ENCODE data around the gene DIPK1C. TPM values are rescaled to one million over a fixed set of nuclear protein-coding genes. Genes with fewer than 3 reads are reported as not detected.

The DIPK1C gene
- total and polyA plus RNA-seq, 2 experiments from 2014 or later, result 0.07 TPM; not detected in 1

DNA sequence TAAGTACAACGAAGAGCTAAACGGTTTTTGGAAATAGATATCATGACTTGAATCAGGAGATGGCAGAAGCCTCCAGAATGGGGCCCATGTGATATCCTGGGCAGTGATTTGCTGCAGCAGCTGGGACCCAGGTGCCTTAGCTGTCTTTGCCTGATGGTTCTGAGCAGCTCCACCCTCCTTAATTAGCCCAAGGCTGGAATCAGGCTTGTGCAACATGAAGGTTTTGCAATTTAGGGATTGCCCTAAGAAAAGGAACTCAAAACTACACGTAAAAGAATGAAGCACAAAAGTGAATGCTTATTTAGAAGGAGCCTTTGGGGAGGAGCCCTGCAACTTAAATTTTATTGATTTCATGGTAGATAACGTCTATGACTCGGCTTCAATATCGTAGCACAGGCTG is 21.8 kb upstream of the DIPK1C start (continued):
- TF ChIP-seq, protein P1, sequence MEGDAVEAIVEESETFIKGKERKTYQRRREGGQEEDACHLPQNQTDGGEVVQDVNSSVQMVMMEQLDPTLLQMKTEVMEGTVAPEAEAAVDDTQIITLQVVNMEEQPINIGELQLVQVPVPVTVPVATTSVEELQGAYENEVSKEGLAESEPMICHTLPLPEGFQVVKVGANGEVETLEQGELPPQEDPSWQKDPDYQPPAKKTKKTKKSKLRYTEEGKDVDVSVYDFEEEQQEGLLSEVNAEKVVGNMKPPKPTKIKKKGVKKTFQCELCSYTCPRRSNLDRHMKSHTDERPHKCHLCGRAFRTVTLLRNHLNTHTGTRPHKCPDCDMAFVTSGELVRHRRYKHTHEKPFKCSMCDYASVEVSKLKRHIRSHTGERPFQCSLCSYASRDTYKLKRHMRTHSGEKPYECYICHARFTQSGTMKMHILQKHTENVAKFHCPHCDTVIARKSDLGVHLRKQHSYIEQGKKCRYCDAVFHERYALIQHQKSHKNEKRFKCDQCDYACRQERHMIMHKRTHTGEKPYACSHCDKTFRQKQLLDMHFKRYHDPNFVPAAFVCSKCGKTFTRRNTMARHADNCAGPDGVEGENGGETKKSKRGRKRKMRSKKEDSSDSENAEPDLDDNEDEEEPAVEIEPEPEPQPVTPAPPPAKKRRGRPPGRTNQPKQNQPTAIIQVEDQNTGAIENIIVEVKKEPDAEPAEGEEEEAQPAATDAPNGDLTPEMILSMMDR (conservative IDR thresholded peaks at IDR 0.05; ENCODE audit: low read depth in 2 of 2), result no peak
- TF ChIP-seq ZNF114 (CRISPR knock-in tag; IDR thresholded peaks at IDR 0.05), result no peak
- no peak for TF ChIP-seq EZH2 (IDR thresholded peaks at IDR 0.05; ENCODE audit: low read depth, unreplicated experiment)
- no peak for TF ChIP-seq EZH2phosphoT487 (IDR thresholded peaks at IDR 0.05; ENCODE audit: unreplicated experiment)
- TF ChIP-seq, protein P2, sequence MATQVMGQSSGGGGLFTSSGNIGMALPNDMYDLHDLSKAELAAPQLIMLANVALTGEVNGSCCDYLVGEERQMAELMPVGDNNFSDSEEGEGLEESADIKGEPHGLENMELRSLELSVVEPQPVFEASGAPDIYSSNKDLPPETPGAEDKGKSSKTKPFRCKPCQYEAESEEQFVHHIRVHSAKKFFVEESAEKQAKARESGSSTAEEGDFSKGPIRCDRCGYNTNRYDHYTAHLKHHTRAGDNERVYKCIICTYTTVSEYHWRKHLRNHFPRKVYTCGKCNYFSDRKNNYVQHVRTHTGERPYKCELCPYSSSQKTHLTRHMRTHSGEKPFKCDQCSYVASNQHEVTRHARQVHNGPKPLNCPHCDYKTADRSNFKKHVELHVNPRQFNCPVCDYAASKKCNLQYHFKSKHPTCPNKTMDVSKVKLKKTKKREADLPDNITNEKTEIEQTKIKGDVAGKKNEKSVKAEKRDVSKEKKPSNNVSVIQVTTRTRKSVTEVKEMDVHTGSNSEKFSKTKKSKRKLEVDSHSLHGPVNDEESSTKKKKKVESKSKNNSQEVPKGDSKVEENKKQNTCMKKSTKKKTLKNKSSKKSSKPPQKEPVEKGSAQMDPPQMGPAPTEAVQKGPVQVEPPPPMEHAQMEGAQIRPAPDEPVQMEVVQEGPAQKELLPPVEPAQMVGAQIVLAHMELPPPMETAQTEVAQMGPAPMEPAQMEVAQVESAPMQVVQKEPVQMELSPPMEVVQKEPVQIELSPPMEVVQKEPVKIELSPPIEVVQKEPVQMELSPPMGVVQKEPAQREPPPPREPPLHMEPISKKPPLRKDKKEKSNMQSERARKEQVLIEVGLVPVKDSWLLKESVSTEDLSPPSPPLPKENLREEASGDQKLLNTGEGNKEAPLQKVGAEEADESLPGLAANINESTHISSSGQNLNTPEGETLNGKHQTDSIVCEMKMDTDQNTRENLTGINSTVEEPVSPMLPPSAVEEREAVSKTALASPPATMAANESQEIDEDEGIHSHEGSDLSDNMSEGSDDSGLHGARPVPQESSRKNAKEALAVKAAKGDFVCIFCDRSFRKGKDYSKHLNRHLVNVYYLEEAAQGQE (IDR thresholded peaks at IDR 0.05; ENCODE audit: unreplicated experiment), result no peak
- no peak for TF ChIP-seq POLR2AphosphoS5 (IDR thresholded peaks at IDR 0.05; ENCODE audit: low read depth)
- no peak for TF ChIP-seq STAT1 (IDR thresholded peaks at IDR 0.05; ENCODE audit: unreplicated experiment)
- TF ChIP-seq ZNF331 (CRISPR knock-in tag; IDR thresholded peaks at IDR 0.05; ENCODE audit: low read depth), result no peak
- TF ChIP-seq, protein P3, sequence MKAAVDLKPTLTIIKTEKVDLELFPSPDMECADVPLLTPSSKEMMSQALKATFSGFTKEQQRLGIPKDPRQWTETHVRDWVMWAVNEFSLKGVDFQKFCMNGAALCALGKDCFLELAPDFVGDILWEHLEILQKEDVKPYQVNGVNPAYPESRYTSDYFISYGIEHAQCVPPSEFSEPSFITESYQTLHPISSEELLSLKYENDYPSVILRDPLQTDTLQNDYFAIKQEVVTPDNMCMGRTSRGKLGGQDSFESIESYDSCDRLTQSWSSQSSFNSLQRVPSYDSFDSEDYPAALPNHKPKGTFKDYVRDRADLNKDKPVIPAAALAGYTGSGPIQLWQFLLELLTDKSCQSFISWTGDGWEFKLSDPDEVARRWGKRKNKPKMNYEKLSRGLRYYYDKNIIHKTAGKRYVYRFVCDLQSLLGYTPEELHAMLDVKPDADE (IDR thresholded peaks at IDR 0.05), result no peak
- TF ChIP-seq CREB1 (CRISPR knock-in tag; IDR thresholded peaks at IDR 0.05; ENCODE audit: low read depth), result no peak

DNA sequence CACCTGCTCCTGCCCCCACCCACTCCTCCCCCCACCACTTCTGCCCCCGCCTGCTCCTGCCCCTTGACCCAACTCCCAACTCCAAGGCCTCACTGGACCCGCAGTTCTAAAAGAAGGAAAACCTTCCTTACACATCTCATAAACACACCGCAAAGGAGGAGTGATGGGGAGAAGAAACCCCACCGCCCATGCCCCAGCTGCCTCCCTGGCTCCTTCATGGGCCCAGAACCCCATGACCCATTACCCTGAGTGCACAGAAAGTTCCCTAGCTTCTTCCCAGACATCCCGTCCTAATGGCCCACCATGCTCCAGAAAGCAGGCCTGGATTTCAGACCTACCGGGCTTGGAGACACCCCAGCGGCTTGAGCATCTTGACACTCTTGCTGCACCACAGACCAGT is 21.2 kb upstream of the DIPK1C start:
- Histone ChIP-seq H3K4me1 (ENCODE audit: insufficient read depth) (no peaks in the 10 kb centered on the region), H3K27me3 (ENCODE audit: insufficient read depth) (no peaks in the 10 kb centered on the region), H3K4me3 (no peak overlapping the region), H4K20me1 (replicated peaks; ENCODE audit: insufficient read depth) (no peaks in the 10 kb centered on the region), H3K79me2 (replicated peaks; ENCODE audit: insufficient read depth) (no peaks in the 10 kb centered on the region), H2AFZ (no peak overlapping the region), H3F3A (replicated peaks; ENCODE audit: low read depth) (no peaks in the 10 kb centered on the region), H3K4me2 (no peak overlapping the region), H3K27ac (ENCODE audit: low read depth) (no peak overlapping the region), H3K9me2 (ENCODE audit: insufficient read depth) (no peaks in the 10 kb centered on the region), H3K36me3 (ENCODE audit: insufficient read depth) (no peaks in the 10 kb centered on the region)
- peaks cover 2% of the 10 kb centered on the region for H3K27me3 Mint-ChIP-seq (ENCODE audit: insufficient read depth, low read depth, poor library complexity)
- peaks cover 10% of the 10 kb centered on the region; the same call in 2 of the 3 replicates for H3K4me1 Mint-ChIP-seq
- H3K27ac Mint-ChIP-seq, result no peak overlapping the region
- TF ChIP-seq CREB1 (CRISPR knock-in tag; IDR thresholded peaks at IDR 0.05; ENCODE audit: low read depth) (no peak), STAT1 (IDR thresholded peaks at IDR 0.05; ENCODE audit: unreplicated experiment) (no peak)
- H3K4me3 Mint-ChIP-seq, result no peak overlapping the region
- no peaks in the 10 kb centered on the region for H3K9me3 Mint-ChIP-seq
- DNase-seq (ENCODE audit: low spot score) (no peak), ATAC-seq (no peak)
- H3K36me3 Mint-ChIP-seq (ENCODE audit: low read depth), result no peaks in the 10 kb centered on the region
